ENCODE results near the gene BLM.

The BLM gene

DNA sequence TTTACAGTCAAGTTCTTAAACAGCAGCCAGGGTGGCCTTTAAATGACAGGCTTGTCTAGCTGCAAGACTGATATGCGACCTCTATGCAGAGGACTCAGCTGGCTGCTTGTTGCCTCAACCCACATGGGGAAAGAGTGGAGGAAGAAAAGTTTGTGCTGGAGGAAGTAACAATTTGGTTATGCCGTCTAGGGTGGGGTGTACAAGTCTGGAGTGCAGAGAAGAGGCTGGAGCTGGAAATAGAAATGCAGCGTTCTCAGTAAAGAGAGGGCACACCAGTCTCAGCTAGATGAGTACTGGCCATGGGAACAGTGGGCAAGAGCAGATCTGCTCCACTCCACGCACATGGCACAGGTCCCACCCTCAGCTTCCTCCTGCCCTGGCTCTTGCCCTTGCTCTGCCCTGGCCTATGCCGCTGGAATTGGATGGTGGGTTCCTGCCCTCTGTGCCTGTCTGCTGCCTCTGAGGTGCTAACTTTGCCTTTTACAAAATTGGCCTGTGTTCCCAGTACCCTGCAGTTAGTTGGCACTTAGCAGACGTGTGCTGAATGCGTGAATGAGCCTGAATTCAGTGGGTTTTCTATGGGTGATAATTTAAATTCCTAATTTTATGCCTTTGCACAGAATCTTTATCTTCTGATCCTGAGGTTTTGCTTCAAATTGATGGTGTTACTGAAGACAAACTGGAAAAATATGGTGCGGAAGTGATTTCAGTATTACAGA is 91.5 kb downstream of the BLM start:
- Histone ChIP-seq H3K9ac (no peak overlapping the region), H3K27me3 (ENCODE audit: insufficient read depth, low read depth) (no peaks in the 10 kb centered on the region), H4K20me1 (ENCODE audit: insufficient read depth) (no peaks in the 10 kb centered on the region), H3K4me2 (no peak overlapping the region), H3K4me1 (ENCODE audit: low read depth, poor library complexity, severe bottlenecking) (peaks cover 41% of the 10 kb centered on the region), H3K27ac (no peak overlapping the region), H3K79me2 (ENCODE audit: insufficient read depth, low read depth) (no peaks in the 10 kb centered on the region), H3K36me3 (ENCODE audit: insufficient read depth) (peaks cover 7% of the 10 kb centered on the region; the same call in 1 of the 2 replicates), H3K4me3 (IDR thresholded peaks at IDR 0.05; ENCODE audit: insufficient read depth, low read depth, low read length) (no peak overlapping the region), H2AFZ (ENCODE audit: low read depth) (no peak overlapping the region)
- TF ChIP-seq, protein P1, sequence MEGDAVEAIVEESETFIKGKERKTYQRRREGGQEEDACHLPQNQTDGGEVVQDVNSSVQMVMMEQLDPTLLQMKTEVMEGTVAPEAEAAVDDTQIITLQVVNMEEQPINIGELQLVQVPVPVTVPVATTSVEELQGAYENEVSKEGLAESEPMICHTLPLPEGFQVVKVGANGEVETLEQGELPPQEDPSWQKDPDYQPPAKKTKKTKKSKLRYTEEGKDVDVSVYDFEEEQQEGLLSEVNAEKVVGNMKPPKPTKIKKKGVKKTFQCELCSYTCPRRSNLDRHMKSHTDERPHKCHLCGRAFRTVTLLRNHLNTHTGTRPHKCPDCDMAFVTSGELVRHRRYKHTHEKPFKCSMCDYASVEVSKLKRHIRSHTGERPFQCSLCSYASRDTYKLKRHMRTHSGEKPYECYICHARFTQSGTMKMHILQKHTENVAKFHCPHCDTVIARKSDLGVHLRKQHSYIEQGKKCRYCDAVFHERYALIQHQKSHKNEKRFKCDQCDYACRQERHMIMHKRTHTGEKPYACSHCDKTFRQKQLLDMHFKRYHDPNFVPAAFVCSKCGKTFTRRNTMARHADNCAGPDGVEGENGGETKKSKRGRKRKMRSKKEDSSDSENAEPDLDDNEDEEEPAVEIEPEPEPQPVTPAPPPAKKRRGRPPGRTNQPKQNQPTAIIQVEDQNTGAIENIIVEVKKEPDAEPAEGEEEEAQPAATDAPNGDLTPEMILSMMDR (conservative IDR thresholded peaks at IDR 0.05; ENCODE audit: low read depth, low read length): no peak

DNA sequence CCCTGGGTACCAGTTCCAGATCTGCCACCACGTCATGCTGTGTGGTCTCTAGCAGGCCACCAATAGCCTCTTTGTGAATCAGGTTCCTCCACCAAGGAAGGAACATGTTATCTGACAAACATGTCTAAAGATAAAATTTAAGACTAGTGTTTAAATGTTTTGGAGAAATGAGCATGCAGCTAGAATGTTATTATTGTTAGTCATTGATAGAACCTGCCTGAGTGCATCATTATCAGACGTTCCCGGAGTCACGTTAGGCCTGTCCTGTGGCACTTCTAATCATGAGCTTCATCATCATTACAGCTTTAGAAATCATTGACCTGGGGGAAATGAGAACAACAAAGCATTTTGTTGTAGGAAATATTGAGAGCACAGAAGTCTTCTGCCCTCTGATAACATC is 92.4 kb downstream of the BLM start:
- peaks cover 7% of the 10 kb centered on the region; the same call in 1 of the 2 replicates for H3K36me3 ChIP-seq (ENCODE audit: insufficient read depth)
- H3K4me2 ChIP-seq: no peak overlapping the region
- TF ChIP-seq, protein P1 (conservative IDR thresholded peaks at IDR 0.05; ENCODE audit: low read depth, low read length): no peak
- no peak overlapping the region for H3K4me3 ChIP-seq (IDR thresholded peaks at IDR 0.05; ENCODE audit: insufficient read depth, low read depth, low read length)
- H3K79me2 ChIP-seq (ENCODE audit: insufficient read depth, low read depth): no peaks in the 10 kb centered on the region
- no peaks in the 10 kb centered on the region for H4K20me1 ChIP-seq (ENCODE audit: insufficient read depth)
- H3K9ac ChIP-seq: no peak overlapping the region
- no peak overlapping the region for H3K27ac ChIP-seq
- no peaks in the 10 kb centered on the region for H3K27me3 ChIP-seq (ENCODE audit: insufficient read depth, low read depth)
- H2AFZ ChIP-seq (ENCODE audit: low read depth): no peak overlapping the region
- H3K4me1 ChIP-seq (ENCODE audit: low read depth, poor library complexity, severe bottlenecking): peaks cover 49% of the 10 kb centered on the region

DNA sequence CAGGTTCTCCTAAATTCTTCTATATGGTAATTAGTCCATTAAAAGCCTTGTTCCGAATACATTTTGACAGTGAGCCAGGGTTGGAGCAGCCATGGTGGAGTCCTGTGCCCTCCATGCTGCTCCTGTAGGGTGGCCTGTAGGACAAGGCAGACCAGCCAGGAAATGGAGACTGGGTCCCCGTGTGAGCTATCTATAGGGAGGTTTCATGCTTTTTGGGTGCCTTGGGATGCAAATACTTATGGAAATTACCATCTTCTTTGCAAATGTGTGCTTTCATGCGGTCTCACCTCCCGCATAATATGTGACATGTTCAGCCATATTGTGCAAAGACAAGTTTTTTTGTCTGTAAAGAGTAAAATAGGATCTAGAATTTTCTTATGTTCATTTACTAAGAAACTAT is 93.2 kb downstream of the BLM start:
- peaks cover 7% of the 10 kb centered on the region; the same call in 1 of the 2 replicates for H3K36me3 ChIP-seq (ENCODE audit: insufficient read depth)
- H3K9ac ChIP-seq: no peak overlapping the region
- no peaks in the 10 kb centered on the region for H3K79me2 ChIP-seq (ENCODE audit: insufficient read depth, low read depth)
- H3K4me1 ChIP-seq (ENCODE audit: low read depth, poor library complexity, severe bottlenecking): peaks cover 57% of the 10 kb centered on the region
- H3K4me2 ChIP-seq: no peak overlapping the region
- no peaks in the 10 kb centered on the region for H3K27me3 ChIP-seq (ENCODE audit: insufficient read depth, low read depth)
- no peaks in the 10 kb centered on the region for H4K20me1 ChIP-seq (ENCODE audit: insufficient read depth)
- no peak overlapping the region for H3K27ac ChIP-seq
- H3K4me3 ChIP-seq (IDR thresholded peaks at IDR 0.05; ENCODE audit: insufficient read depth, low read depth, low read length): no peak overlapping the region
- H2AFZ ChIP-seq (ENCODE audit: low read depth): no peak overlapping the region
- TF ChIP-seq, protein P1 (conservative IDR thresholded peaks at IDR 0.05; ENCODE audit: low read depth, low read length): no peak

DNA sequence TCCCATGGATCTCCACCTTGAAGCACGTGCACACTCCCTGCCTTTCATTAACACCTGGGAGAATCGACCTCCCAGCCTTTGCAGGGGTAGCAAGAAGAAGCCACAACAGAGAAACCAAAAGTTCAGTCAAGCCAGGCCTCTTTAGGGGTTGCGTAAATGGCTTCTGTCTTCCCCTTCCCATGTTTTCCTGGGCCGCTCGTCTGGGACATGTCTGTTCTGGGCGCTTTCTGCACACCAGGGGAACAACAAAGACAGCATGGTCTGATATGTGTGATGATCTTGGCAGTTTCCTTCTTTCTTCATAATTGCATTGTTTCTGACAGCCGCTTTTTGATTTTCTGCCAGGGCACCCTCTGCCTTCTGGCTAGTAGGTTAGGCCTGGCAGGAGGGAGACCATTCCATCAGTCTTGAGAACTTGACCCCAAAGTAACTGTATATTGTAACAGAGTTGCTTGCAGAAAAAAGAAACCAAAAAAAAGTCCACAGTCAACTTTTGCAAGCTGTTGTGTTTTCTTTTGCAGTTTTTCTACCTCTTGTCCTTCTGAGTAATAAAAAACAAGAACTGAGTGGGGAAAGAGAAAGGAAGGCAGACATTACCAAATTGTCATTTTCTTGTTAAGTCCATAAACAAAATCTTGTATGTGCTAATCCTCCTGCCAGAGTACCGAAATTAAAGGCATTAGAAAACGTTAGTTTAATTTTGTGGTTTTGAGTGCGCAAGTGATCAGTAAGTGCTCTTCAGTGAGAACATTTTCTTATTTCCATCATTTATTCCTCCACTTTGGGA is 95.2 kb downstream of the BLM start:
- Histone ChIP-seq H3K36me3 (ENCODE audit: insufficient read depth) (peaks cover 7% of the 10 kb centered on the region; the same call in 1 of the 2 replicates), H3K79me2 (ENCODE audit: insufficient read depth, low read depth) (no peaks in the 10 kb centered on the region), H3K4me1 (ENCODE audit: low read depth, poor library complexity, severe bottlenecking) (peaks cover 74% of the 10 kb centered on the region), H3K4me3 (IDR thresholded peaks at IDR 0.05; ENCODE audit: insufficient read depth, low read depth, low read length) (no peak overlapping the region), H2AFZ (ENCODE audit: low read depth) (no peak overlapping the region), H3K27me3 (ENCODE audit: insufficient read depth, low read depth) (no peaks in the 10 kb centered on the region), H4K20me1 (ENCODE audit: insufficient read depth) (no peaks in the 10 kb centered on the region), H3K27ac (peak overlapping the region; percentile 98), H3K9ac (no peak overlapping the region), H3K4me2 (peak overlapping the region; percentile 15; the same call in 1 of the 2 replicates)
- TF ChIP-seq, protein P1 (conservative IDR thresholded peaks at IDR 0.05; ENCODE audit: low read depth, low read length): no peak
